Activated T-cell treated with anti-CD3 and anti-CD28 coated beads for 4 hours (primary cell): ENCODE measurements around the gene AIFM3.
"Not testable (repeated sequence)": the region's sequence is repeated elsewhere in the genome, so short reads cannot be mapped to it uniquely, and the experiment has no call there.

Experiments used
- DNase-seq: peaks from one replicate; pipeline ENCODE4 v3.0.0-alpha.2; 2020

The AIFM3 gene, protein sequence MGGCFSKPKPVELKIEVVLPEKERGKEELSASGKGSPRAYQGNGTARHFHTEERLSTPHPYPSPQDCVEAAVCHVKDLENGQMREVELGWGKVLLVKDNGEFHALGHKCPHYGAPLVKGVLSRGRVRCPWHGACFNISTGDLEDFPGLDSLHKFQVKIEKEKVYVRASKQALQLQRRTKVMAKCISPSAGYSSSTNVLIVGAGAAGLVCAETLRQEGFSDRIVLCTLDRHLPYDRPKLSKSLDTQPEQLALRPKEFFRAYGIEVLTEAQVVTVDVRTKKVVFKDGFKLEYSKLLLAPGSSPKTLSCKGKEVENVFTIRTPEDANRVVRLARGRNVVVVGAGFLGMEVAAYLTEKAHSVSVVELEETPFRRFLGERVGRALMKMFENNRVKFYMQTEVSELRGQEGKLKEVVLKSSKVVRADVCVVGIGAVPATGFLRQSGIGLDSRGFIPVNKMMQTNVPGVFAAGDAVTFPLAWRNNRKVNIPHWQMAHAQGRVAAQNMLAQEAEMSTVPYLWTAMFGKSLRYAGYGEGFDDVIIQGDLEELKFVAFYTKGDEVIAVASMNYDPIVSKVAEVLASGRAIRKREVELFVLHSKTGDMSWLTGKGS

GRCh38 chr22:20966883-20967696, at the start of gene AIFM3:
Gene AIFM3, plus strand, starts transcription at chr22:20967255. Its CDS starts 690 bp downstream, at chr22:20967945.
- DNase-seq, result no peak

GRCh38 chr22:20918663-20919218, 48.3 kb upstream of the AIFM3 start:
- DNase-seq, result no peak

DNA sequence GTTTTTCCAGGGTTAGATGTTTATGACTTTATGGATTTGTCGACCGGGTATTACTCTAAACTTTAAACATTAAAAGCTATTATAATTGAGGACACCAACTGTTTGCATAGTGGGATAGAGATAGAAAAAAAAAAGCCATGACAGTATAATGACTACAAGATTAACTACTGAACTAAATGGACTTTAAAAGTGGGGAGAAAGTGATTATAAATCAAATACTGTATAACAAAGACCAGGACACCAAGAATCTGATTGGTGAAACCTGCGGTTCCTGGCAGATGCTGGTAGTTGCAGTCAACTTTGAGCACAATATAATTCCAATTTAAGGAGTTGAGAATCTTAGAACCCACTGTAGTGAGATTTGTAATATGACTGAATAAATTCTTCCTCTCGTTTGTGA, 47.3 kb upstream of the AIFM3 start:
- no peak for DNase-seq

GRCh38 chr22:20920881-20921203, 46.2 kb upstream of the AIFM3 start:
- DNase-seq, result no peak

GRCh38 chr22:20922141-20922751, 44.8 kb upstream of the AIFM3 start:
- DNase-seq, result no peak

DNA sequence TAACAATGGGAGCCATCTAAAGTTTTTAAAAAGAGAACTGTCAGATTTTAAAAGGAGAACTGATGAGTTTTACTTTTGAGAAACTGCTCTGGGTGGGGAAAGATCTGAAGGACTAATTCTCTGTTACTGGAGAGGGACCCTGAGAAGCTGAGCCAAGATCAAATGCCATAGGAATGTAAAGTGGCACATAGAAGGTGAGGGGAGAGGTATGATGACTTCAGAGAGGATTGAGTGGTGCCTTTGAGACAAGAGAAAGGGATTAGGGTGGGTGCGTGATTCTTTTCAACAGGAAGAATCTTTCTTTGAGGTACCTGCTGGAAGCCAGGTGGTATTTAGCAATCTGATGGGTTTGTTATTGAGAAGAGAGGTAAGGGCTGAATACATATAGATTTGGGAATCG, 40.8 kb upstream of the AIFM3 start:
- no peak for DNase-seq

GRCh38 chr22:20927940-20928572, 39.0 kb upstream of the AIFM3 start:
- DNase-seq, result no peak

DNA sequence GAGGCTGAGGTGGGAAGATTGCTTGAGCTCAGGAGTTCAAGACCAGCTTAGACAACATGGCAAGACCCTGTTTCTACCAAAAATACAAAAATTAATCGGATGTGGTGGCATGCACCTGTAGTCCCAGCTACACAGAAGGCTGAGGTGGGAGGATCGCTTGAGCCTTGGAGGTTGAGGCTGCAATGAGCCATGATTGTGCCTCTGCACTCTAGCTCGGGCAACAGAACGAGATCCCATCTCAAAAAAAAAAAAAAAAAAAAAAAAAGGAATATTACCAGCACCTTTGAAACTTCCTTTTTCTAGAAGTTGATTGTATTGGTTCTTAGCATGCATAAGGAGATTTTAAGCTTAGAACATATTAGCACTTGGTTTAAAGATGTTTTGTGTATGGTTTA, 38.5 kb upstream of the AIFM3 start:
- DNase-seq, result no peak

GRCh38 chr22:20930004-20930403, 37.1 kb upstream of the AIFM3 start:
- no peak for DNase-seq

DNA sequence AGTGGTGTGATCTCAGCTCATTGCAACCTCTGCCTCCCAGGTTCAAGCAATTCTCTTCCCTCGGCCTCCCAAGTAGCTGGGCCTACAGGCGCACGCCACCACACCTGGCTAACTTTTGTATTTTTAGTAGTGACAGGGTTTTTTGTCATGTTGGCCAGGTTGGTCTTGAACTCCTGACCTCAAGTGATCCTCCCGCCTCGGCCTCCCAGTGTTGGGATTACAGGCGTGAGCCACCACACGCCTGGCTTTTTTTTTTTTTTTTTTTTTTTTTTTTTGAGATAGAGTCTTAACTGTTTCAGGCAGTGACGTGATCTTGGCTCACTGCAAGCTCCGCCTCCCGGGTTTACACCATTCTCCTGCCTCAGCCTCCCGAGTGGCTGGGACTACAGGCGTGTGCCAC, 36.6 kb upstream of the AIFM3 start:
- not testable (repeated sequence) for DNase-seq

DNA sequence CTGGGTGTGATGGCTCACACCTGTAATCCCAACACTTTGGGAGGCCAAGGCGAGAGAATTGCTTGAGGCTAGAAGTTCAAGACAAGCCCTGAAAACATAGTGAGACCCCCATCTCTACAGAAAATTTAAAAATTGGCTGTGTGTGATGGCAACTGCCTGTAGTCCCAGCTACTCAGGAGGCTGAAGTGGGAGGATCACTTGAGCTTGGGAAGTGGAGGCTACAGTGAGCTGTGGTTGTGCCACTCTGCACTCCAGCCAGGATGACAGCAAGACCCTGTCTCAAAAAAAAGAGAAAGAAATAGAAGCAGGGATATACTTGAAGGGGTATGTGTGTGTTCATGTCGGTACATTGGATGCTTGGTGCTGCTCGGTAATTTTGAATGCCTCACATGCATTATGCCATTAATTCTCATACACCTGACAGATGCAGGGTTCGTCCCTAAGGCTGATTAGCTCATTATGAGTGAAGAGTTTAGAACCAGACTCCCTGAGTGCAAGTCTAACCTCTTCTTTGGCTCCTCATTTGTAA, 35.9 kb upstream of the AIFM3 start:
- no peak for DNase-seq

GRCh38 chr22:20933910-20934309, 33.1 kb upstream of the AIFM3 start:
- DNase-seq, result no peak

DNA sequence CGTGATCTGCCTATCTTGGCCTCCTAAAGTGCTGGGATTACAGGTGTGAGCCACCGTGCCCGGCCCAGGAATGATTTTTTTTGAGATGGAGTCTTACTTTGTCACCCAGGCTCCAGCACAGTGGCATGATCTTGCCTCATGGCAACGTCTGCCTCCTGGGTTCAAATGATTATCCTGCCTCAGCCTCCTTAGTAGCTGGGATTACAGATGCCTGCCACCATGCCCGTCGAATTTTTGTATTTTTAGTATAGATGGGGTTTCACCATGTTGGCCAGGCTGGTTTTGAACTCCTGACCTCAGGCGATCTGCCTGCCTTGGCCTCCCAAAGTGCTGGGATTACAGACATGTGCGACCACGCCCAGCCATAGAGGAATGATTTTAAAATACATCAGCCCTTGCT, 32.0 kb upstream of the AIFM3 start:
- DNase-seq, result not testable (repeated sequence)

DNA sequence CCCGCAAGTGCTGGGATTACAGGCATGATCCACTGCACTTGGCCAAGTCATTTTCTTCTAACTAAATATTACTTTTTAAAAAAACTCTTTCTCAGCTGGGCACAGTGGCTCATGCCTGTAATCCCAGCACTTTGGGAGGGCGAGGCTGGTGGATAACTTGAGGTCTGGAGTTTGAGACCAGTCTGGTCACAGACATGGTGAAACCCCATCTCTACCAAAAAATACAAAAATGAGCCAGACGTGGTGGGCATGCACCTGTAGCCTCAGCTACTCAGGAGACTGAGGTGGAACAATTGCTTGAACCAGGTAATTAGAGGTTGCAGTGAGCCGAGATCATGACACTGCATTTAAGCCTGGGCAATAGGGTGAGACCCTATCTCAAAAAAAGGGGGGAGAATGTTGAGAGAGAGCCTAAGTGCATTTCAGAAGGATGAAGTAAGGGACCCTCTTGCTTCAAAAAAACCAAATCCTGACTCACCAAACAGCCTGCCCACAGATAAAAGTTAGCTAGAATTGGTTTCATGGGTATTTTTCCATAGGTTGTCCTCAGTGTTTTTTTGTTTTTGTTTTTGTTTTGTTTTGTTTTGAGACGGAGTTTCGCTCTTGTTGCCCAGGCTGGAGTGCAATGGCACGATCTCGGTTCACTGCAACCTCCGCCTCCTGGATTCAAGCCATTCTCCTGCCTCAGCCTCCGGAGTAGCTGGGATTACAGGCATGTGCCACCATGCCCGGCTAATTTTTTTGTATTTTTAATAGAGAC, 31.1 kb upstream of the AIFM3 start:
- not testable (repeated sequence) for DNase-seq

GRCh38 chr22:20937031-20937793, 29.8 kb upstream of the AIFM3 start:
- no peak for DNase-seq

DNA sequence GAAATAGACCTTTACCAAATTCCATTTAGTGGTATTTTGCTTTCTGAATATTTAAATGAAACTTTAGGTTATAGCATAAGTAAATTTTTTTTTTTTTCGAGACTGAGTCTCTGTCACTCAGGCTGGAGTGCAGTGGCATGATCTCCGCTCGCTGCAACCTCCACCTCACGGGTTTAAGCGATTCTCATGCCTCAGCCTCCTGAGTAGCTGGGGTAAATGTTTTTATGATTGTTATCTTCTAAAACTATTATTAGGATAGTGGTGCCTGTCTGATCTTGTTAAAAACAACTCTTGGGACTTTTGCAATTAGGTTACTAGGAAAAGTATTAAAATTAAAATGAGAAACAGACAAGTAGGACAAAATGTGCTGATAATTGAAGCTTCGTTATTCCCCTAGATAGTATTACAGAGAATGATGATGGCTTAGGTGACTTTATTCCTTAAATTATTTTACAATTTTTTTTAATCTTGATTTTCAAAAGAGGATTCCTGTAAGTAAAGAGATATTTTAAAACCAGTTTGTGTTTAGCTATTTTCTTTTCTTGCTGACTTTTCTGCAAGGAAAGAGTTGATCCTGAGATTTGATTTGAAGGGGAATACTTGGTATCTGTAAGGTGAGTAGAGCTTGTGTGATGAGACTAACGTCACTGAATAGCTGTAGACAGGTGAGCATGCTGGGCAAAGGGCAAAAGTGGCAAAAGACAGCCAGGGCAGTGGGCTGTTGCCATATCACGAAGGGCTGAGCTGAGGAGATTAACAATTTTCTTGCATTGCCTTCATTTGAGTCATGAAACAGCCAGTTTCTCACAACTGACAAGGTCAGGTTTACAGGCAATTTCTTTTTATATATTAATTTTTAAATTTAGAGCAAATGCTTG, 29.0 kb upstream of the AIFM3 start:
- no peak for DNase-seq

- DNase-seq, result not testable (repeated sequence)
Measured at GRCh38 chr22:20939457-20940185, 27.4 kb upstream of the AIFM3 start.

- DNase-seq, result no peak
Measured at GRCh38 chr22:20940186-20940651, 26.8 kb upstream of the AIFM3 start.

- DNase-seq, result no peak
Measured at GRCh38 chr22:20940904-20941385, 26.1 kb upstream of the AIFM3 start.
